Peyer's patch (tissue), 4 donors: Measurements from ENCODE around the gene PRDM5.

Experiments
- CTCF ChIP-seq, 6 experiments: fragments of 450-650 bp in 4 of 6; fragments of 200-600 bp in 2 of 6; sonication (generic) in 1 of 6; IDR thresholded peaks; one replicate each; pipeline ENCODE4 v1.5.1; 2017 to 2019; ENCODE audit warnings: antibody characterized with exemption in 6 of 6, mild to moderate bottlenecking in 3 of 6, moderate library complexity in 1 of 6
- POLR2A ChIP-seq, 2 donors: fragments of 450-650 bp; IDR thresholded peaks; one replicate each; pipeline ENCODE4 v1.5.1; 2017; ENCODE audit warnings: antibody characterized with exemption in 2 of 2, mild to moderate bottlenecking in 2 of 2, moderate library complexity in 2 of 2

GRCh38 chr4:120971884-120972283 is 49.4 kb upstream of the PRDM5 start:
- no peak for TF ChIP-seq POLR2A (IDR thresholded peaks at IDR 0.05)
- TF ChIP-seq CTCF (IDR thresholded peaks at IDR 0.05): no peak
